ENCODE measurements around the gene SH3BGRL2. TPM values are rescaled to one million over a fixed set of nuclear protein-coding genes. Genes with fewer than 3 reads are reported as not detected.

Gene SH3BGRL2
- total RNA-seq, 1 donor from 2014 or later = not detected

DNA sequence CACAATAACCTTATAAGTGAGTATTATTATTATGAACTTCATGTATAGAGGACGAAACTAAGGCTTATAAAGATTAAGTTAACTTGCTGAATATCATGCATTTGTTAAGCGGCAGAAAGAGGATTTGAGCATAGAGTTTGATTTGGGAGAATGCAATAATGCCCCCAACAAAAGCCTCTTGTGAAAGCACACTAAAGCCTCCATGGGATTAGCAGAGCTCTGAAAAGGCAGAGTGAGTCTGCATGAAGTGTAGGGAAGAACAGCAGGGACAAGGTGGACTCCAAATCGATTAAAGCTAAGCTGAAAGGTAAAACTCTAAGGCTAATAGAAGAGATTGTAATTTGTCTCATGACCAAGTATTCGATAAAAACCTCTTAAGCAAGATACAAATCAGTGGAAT lies 100.3 kb downstream of the SH3BGRL2 start:
- H3K27ac Mint-ChIP-seq = no peak overlapping the region
- no peak for DNase-seq
- POLR2A ChIA-PET = no interaction called here
- intact Hi-C loops (cut with micrococcal nuclease) = no loop called here
- no peaks in the 10 kb centered on the region for H3K9me3 Mint-ChIP-seq
- no peaks in the 10 kb centered on the region for H3K4me1 Mint-ChIP-seq
- TF ChIP-seq, protein P1, sequence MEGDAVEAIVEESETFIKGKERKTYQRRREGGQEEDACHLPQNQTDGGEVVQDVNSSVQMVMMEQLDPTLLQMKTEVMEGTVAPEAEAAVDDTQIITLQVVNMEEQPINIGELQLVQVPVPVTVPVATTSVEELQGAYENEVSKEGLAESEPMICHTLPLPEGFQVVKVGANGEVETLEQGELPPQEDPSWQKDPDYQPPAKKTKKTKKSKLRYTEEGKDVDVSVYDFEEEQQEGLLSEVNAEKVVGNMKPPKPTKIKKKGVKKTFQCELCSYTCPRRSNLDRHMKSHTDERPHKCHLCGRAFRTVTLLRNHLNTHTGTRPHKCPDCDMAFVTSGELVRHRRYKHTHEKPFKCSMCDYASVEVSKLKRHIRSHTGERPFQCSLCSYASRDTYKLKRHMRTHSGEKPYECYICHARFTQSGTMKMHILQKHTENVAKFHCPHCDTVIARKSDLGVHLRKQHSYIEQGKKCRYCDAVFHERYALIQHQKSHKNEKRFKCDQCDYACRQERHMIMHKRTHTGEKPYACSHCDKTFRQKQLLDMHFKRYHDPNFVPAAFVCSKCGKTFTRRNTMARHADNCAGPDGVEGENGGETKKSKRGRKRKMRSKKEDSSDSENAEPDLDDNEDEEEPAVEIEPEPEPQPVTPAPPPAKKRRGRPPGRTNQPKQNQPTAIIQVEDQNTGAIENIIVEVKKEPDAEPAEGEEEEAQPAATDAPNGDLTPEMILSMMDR (IDR thresholded peaks at IDR 0.05) = no peak
- H3K36me3 Mint-ChIP-seq (ENCODE audit: low read depth) = no peaks in the 10 kb centered on the region
- CTCF ChIA-PET = no interaction called here
- no peak overlapping the region for H3K4me3 Mint-ChIP-seq
- peaks cover 9% of the 10 kb centered on the region for H3K27me3 Mint-ChIP-seq
- no peak for ATAC-seq (ENCODE audit: low read depth)

DNA sequence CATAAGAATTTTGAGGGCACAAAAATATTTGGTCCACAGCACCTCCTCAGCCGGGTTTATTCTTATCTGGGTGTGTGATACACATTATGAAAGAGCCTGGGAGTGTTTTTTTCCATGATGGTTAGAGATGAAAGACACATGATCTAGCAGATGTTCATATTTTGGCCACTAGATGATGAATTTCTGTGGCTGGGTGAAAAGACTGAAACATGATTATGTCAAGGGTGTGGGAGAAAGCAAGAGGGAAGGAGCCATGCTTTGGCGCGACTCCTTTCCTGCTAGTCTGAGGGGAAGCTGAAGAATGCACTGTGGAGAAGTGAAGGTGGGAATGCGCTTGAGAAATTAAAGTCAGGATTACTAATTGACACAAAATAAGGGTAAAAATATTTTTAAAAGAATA lies 102.3 kb downstream of the SH3BGRL2 start:
- TF ChIP-seq, protein P1 (IDR thresholded peaks at IDR 0.05) = no peak
- ATAC-seq (ENCODE audit: low read depth) (no peak), DNase-seq (no peak)
- POLR2A ChIA-PET = no interaction called here
- intact Hi-C loops (cut with micrococcal nuclease) = no loop called here
- H3K4me1 Mint-ChIP-seq = no peaks in the 10 kb centered on the region
- H3K27ac Mint-ChIP-seq = no peak overlapping the region
- peaks cover 6% of the 10 kb centered on the region for H3K27me3 Mint-ChIP-seq
- H3K36me3 Mint-ChIP-seq (ENCODE audit: low read depth) = no peaks in the 10 kb centered on the region
- CTCF ChIA-PET = no interaction called here
- H3K4me3 Mint-ChIP-seq = no peak overlapping the region
- no peaks in the 10 kb centered on the region for H3K9me3 Mint-ChIP-seq

DNA sequence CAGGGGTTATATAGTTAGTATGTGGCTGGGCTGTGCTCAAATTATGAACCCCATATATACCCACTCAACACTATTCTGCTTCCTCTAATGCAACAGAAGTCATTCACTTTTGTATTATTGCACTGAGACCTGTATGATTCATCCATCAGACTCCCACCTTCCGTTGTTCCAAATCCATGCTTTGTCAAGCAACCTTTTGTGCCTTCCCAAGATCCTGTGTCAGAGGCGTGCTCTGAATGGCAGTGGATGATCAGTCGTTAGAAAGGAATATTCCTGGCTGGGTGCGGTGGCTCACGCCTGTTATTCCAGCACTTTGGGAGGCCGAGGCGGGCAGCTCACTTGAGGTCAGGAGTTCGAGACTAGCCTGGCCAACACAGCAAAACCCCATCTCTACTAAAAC lies 103.2 kb downstream of the SH3BGRL2 start:
- DNase-seq = no peak
- TF ChIP-seq, protein P1 (IDR thresholded peaks at IDR 0.05) = no peak
- Mint-ChIP-seq H3K9me3 (no peaks in the 10 kb centered on the region), H3K27ac (no peak overlapping the region), H3K27me3 (peaks cover 6% of the 10 kb centered on the region), H3K36me3 (ENCODE audit: low read depth) (no peaks in the 10 kb centered on the region), H3K4me1 (no peaks in the 10 kb centered on the region), H3K4me3 (no peak overlapping the region)
- CTCF ChIA-PET = no interaction called here
- intact Hi-C loops (cut with micrococcal nuclease) = no loop called here
- POLR2A ChIA-PET = no interaction called here
- no peak for ATAC-seq (ENCODE audit: low read depth)

DNA sequence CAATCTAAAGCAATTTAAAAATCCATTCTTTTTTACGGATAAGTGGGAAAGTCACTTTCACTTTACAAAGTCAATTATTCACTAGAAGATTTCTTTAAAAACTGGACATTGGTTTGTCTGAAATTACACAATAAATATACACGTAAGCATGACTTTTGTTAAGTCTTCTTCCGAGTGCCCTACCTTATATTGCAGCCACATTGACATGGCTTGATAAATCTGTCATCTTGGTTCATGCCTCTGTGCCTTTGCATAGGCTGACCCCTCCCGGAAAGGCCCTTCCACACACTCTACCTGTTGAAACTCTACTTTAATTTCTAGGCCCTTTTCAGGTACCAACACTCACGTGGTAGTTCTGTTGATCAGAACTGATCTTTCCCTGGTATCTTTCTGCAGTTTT lies 104.1 kb downstream of the SH3BGRL2 start:
- no peaks in the 10 kb centered on the region for H3K36me3 Mint-ChIP-seq (ENCODE audit: low read depth)
- no peaks in the 10 kb centered on the region for H3K9me3 Mint-ChIP-seq
- intact Hi-C loops (cut with micrococcal nuclease) = no loop called here
- TF ChIP-seq, protein P1 (IDR thresholded peaks at IDR 0.05) = no peak
- DNase-seq (no peak), ATAC-seq (ENCODE audit: low read depth) (no peak)
- H3K4me3 Mint-ChIP-seq = no peak overlapping the region
- CTCF ChIA-PET = no interaction called here
- no peak overlapping the region for H3K27ac Mint-ChIP-seq
- H3K4me1 Mint-ChIP-seq = no peaks in the 10 kb centered on the region
- POLR2A ChIA-PET = no interaction called here
- H3K27me3 Mint-ChIP-seq = peaks cover 6% of the 10 kb centered on the region

DNA sequence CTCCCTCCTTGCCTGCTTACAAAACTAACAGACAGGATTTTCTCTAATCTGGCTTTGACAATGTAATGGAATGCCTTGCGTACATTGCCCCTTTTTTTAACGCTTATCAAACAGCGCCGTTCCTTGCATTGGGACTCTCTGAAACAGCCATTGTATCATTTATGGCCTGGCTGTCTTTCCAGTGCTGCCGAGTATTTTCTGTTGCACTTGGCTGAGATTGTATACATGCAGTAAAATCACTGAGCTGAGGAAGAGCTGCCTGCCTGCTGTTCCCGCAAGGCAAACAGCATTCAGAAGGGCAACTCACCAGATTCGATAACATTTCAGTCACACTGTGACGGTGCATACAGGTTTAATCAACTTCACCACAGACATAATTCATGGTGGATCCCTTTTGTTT lies 106.0 kb downstream of the SH3BGRL2 start:
- H3K4me1 Mint-ChIP-seq = no peaks in the 10 kb centered on the region
- TF ChIP-seq, protein P1 (IDR thresholded peaks at IDR 0.05) = no peak

More for the DNA sequence above, 106.0 kb downstream of the SH3BGRL2 start:
- POLR2A ChIA-PET = no interaction called here
- CTCF ChIA-PET = no interaction called here
- Mint-ChIP-seq H3K27me3 (peaks cover 6% of the 10 kb centered on the region), H3K9me3 (peaks cover 2% of the 10 kb centered on the region), H3K27ac (no peak overlapping the region), H3K36me3 (ENCODE audit: low read depth) (no peaks in the 10 kb centered on the region), H3K4me3 (no peak overlapping the region)
- intact Hi-C loops (cut with micrococcal nuclease) = no loop called here
- ATAC-seq (ENCODE audit: low read depth) (no peak), DNase-seq (no peak)

Data from activated B cell treated with CpG ODN at 0.5 μM for 24 hours (primary cell).